ENCODE data around the gene EIF4G3.
"Not testable (repeated sequence)": the region's sequence is repeated elsewhere in the genome, so short reads cannot be mapped to it uniquely, and the experiment has no call there.

EIF4G3 gene

DNA sequence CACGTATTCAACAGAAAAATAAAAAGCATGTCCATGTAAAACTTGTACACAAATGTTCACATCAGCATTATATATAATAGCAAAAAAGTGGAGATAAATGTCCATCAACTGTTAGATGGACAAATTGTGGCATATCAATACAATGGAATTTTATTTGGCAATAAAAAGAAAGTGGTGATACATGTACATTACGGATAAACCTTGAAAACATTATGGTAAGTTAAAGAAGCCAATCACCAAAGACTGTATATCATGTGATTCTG is 76.9 kb downstream of the EIF4G3 start:
- no peak for DNase-seq

- DNase-seq = no peak
Observed at GRCh38 chr1:21099034-21099868, 77.4 kb downstream of the EIF4G3 start.

GRCh38 chr1:21098186-21098915 is 78.3 kb downstream of the EIF4G3 start:
- no peak for DNase-seq

- no peak for DNase-seq
Observed at GRCh38 chr1:21097729-21098128, 79.0 kb downstream of the EIF4G3 start.

- no peak for DNase-seq
Observed at GRCh38 chr1:21095976-21096375, 80.7 kb downstream of the EIF4G3 start.

GRCh38 chr1:21094282-21094681 is 82.4 kb downstream of the EIF4G3 start:
- not testable (repeated sequence) for DNase-seq

DNA sequence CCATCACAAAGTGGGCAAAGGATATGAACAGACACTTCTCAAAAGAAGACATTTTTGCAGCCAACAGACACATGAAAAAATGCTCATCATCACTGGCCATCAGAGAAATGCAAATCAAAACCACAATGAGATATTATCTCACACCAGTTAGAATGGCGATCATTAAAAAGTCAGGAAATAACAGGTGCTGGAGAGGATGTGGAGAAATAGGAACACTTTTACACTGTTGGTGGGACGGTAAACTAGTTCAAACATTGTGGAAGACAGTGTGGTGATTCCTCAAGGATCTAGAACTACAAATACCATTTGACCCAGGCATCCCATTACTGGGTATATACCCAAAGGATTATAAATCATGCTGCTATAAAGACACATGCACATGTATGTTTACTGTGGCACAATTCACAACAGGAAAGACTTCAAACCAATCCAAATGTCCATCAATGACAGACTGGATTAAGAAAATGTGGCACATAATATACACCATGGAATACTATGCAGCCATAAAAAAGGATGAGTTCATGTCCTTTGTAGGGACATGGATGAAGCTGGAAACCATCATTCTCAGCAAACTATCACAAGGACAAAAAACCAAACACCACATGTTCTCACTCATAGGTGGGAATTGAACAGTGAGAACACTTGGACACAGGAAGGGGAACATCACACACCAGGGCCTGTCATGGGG is 83.3 kb downstream of the EIF4G3 start:
- not testable (repeated sequence) for DNase-seq

- not testable (repeated sequence) for DNase-seq
Observed at GRCh38 chr1:21092545-21092944, 84.2 kb downstream of the EIF4G3 start.

DNA sequence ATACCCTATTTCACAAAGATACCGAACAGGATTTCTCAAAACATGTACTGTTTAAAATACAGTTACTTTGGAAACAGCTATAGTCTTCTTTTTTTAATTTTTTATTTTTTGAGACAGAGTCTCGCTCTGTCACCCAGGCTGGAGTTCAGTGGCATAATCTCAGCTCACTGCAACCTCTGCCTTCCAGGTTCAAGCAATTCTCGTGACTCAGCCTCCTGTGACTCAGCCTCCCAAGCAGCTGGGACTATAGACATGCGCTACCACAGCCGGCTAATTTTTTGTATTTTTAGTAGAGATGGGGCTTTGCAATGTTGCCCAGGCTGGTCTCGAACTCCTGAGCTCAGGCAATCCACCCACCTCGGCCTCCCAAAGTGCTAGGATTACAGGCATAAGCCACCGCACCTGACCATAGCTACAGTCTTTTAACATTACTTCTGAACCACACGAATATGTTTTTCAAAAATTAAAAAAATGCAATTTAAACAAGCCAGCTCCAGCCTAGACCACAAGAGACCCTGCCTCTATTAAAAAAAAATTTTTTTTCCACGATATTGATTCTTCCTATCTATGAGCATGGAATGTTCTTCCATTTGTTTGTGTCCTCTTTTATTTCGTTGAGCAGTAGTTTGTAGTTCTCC is 85.5 kb downstream of the EIF4G3 start:
- DNase-seq = not testable (repeated sequence)

- DNase-seq = no peak
Observed at GRCh38 chr1:21090463-21090862, 86.2 kb downstream of the EIF4G3 start.

DNA sequence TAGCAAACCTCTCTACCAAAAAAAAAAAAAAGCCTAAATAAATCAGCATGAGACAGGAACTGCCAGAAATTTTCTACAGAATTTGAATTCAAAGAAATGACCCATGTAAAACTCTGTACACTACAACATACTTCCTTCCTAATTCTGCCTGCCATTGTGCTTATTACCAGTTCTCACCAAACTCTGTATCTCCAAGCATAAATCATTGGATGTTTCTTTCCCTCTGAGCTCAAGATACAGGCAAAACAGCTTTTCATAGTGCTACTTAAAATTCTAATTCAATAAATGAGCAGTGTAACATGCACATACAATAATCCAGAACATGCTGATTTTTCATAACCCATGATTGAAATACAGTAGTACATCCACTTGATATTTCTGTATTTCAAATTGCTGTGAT is 87.0 kb downstream of the EIF4G3 start:
- DNase-seq = no peak

DNA sequence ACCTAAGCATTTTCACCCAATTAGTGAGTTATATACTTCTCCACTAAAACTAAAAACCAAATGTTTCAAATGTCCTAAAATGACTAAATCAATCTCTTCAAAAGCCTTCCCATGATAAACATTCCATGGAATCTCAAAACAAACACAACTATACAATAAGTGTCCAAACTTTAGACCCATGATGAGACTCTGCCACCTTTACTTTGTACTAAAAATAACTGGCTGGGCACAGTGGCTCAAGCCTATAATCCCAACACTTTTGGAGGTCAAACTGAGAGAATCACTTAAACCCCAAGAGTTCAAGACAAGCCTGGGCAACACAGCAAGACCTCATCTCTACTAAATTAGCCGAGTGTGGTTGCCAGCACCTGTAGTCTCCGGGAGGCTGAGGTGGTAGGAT is 87.4 kb downstream of the EIF4G3 start:
- DNase-seq = no peak

DNA sequence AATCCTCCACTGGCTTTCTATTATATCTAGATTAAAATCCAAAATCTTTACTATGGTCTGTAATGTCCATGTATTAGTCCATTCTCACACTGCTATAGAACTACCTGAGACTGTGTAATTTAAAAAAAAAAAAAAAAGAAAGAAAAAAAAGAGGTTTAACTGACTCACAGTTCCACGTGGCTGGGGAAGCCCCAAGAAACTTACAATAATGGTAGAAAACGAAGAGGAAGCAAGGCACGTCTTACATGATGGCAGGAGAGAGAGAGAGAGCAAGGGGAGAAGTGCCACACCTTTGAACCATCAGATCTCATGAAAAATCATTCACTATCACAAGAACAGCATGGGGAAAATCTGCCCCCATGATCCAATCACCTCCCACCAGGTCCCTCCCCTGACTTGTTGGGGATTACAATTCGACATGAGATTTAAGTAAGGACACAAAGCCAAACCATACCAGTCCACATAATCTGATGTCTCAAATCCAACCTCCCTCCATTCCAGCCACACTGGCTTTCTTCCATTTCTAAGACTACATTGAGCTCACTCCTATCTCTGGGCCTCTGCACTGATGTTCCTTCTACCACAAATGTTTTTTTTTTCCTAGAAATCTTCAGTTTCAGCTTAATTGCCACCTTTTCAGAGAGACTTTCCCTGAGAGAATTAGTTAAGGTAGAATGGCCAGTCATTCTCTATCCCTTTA is 92.4 kb downstream of the EIF4G3 start:
- DNase-seq = no peak

GRCh38 chr1:21082073-21082472 is 94.6 kb downstream of the EIF4G3 start:
- DNase-seq = no peak

DNA sequence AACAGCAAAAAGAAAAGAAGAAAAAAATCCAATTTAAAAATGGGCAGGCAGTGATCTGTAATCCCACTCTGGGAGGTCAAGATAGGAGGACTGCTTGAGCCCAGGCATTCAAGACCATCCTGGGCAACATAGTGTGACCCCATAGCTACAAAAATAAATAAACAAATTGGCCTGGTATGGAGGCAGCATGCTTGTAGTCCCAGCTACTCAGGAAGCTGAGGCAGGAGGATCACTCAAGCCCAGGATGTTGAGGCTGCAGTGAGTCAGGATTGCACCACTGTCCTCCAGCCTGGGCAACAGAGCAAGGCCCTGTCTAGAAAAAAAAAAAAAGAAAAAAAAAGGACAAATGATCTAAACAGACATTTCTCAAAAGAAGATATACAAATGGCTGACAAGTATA is 99.6 kb downstream of the EIF4G3 start:
- DNase-seq = no peak

DNA sequence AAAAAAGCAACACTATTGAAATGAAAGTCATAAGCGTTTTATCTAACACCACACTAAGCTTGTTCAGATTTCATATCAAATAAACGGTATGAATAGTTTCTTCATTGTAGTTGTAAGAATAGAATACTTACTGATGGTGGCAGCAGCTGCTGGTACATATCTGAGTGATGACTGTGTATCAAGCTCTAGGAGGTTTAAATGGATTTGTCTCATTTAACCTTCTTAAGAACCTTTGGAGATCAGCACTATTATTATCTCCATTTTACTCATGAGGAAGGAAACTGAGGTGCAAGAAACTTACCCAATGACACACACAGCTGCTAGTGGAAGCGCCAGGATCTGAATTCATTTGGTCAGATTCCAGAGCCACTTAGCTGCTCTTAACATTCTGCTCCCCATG is 104.0 kb downstream of the EIF4G3 start:
- no peak for DNase-seq

DNA sequence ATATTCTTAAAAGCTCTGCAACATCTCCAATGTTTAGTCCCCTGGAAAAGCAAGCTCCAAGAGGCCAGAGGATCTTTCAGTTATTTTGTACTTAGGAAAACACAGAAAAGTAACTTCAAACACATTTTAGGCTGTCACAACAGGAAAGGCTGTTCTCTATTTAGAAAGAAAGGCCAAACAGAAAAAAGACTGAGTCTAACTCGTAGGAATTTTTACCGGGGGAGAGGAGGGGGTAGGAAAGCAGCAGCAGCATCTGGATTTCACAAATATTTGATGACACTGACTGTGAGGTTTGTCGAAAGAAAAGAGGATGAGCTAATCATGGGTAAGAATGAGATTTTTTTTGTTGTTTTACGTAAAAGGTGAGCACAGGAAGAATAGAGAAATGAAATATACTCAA is 107.1 kb downstream of the EIF4G3 start:
- no peak for DNase-seq

DNA sequence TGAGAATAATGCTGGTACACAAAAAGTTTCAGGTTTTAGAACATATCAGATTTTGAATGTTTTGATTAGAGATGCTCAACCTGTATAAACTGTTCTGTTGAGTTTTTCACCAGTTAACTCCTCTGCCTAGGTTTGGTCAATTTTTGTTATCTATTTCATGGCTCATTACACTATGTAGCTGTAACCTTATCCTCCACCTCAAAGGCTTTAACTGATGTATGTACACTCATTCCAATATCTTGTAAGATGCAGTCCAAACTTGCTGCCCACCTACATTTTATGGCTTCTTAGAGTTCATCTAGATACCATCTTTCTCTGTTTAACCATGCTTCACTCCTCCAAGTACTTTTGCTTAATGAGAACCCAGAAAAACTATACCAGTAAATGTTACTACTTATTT is 107.8 kb downstream of the EIF4G3 start:
- DNase-seq = no peak

DNA sequence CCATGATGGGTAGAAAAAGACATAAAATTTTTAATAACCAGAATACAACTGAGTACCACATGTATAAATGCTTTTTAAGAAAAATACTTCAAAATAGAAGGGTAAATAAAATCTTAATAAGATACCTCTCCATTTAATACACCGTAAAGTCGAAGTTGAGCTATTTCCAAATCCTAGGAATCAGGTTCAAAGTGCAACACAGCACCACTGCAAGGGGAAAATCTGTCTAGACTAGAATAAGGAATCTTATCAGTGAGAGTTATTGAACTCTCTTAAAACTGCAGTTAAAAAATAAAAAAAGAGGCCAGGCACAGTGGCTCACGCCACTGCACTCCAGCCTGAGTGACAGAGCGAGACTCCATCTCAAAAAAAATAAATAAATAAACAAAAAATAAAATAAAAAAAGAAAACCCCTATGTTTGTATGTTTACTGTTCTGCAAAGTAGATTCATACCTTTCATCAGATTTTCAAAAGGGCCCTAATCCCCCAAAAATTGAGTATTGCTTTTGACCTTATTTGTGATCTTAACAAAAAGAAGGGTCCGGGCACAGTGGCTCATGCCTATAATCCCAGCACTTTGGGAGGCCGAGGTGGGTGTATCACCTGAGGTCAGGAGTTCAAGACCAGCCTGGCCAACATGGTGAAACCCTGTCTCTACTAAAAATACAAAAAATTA is 109.0 kb downstream of the EIF4G3 start:
- DNase-seq = no peak

DNA sequence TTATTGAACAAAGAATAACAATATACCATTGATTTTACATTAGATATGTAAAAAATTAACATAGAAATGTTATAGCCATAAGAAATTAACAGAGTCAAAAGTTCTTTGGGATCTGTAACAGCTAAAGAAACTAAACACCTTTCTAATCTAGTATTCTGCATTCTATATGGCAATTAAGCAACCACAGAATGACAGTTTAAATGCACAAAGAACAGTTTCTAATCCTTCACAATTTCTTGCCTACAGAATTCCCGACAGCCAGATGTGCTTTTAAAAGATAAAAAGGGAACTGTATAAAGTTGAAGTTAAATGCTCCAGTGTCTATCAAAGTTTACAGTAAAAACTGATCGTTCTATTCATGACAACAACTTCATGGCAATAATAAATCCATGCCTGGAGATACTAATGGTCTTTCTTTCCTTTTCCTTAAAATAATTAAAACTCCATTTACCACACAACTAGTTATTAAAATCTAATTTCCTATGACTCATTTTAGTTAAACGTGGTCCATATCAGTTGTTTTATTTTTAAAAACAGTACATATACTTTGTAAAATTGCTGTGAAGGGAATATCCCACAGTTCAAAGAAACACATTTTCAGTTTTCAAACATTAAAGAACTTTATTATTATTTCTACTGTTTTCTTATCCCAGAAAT is 110.2 kb downstream of the EIF4G3 start:
- no peak for DNase-seq

DNA sequence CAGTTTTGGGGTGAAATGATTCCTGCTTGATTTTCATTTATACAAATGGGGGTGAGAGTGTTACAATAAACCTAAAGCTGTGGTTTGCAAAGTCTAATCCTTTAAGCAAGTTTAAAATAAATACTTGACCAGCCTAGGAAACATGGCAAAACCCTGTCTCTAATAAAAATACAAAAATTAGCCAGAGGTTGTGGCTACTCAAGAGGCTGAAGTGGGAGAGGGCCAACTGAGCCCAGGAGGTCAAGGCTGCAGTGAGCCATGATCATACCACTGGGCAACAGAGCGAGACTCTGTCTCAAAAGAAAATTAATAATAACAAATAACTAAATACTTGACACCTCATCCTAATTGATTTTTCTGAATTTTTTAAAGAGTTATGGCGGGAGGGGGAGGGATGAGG is 110.8 kb downstream of the EIF4G3 start:
- DNase-seq = no peak

GRCh38 chr1:21064057-21064456 is 112.6 kb downstream of the EIF4G3 start:
- no peak for DNase-seq
